ENCODE measurements around the gene PARD3B.

DNA sequence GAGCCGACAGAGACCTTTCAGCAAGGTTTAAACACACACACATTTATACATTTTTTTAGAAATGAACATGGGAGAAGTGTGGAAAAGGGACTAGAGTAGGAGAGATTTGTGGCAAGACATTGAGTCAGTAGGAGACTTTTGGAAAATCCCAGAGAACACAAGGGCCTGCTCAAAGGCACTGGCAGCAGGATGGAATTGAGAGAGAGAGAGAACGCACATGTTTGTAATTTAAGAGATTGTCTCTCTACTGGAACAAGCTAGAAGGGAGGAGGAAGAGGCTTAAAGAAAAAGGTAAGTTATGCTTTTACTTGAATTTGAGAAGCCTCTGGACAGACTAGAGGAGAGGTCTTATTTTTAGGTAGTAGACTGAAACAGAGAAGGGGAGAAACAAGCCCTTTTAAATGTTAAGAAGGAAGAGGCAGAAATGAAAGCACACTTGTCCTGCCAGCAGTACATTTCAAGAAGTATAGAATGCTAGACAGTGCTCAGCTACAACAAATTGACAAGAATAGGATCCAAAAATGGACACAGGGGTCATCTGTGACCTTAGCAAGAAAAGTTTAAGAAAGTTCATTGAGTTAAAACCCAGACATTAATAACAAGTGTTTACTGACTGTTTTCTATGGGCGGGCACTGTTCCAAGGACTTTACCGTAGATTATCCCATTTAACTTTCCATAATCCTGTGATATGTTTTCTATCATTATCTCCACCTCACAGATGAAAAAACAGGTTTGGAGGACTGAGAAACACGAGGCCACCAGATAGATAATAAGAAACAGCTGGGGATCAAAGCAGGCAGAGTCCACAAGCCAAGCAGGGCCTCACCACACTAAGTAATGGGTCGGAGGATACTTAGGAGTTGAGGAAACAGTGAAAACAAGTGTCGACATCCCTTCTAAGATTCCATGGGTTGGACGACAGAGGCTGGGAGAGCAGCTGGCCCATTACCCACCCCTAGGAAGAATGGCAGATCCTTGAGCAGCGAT is 830.5 kb downstream of the PARD3B start:
- TF ChIP-seq, protein P1, sequence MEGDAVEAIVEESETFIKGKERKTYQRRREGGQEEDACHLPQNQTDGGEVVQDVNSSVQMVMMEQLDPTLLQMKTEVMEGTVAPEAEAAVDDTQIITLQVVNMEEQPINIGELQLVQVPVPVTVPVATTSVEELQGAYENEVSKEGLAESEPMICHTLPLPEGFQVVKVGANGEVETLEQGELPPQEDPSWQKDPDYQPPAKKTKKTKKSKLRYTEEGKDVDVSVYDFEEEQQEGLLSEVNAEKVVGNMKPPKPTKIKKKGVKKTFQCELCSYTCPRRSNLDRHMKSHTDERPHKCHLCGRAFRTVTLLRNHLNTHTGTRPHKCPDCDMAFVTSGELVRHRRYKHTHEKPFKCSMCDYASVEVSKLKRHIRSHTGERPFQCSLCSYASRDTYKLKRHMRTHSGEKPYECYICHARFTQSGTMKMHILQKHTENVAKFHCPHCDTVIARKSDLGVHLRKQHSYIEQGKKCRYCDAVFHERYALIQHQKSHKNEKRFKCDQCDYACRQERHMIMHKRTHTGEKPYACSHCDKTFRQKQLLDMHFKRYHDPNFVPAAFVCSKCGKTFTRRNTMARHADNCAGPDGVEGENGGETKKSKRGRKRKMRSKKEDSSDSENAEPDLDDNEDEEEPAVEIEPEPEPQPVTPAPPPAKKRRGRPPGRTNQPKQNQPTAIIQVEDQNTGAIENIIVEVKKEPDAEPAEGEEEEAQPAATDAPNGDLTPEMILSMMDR (IDR thresholded peaks at IDR 0.05; ENCODE audit: low read depth, low read length, poor library complexity, severe bottlenecking), result no peak
- no peak for TF ChIP-seq EZH2phosphoT487 (IDR thresholded peaks at IDR 0.05; ENCODE audit: borderline replicate concordance, low read length)
